ENCODE results near the gene RNF114.
"Not testable (repeated sequence)": the region's sequence is repeated elsewhere in the genome, so short reads cannot be mapped to it uniquely, and the experiment has no call there.

Gene RNF114

GRCh38 chr20:49961413-49961812, 25.2 kb downstream of the RNF114 start:
- no peak overlapping the region for H3K4me3 ChIP-seq (ENCODE audit: low read depth, low read length)

- H3K4me3 ChIP-seq (ENCODE audit: low read depth, low read length), result no peak overlapping the region
Observed at GRCh38 chr20:49964964-49965780, 29.0 kb downstream of the RNF114 start.

- no peak overlapping the region for H3K4me3 ChIP-seq (ENCODE audit: low read depth, low read length)
Observed at GRCh38 chr20:49965781-49966305, 29.6 kb downstream of the RNF114 start.

- no peak overlapping the region for H3K4me3 ChIP-seq (ENCODE audit: low read depth, low read length)
Observed at GRCh38 chr20:49966861-49967260, 30.7 kb downstream of the RNF114 start.

- H3K4me3 ChIP-seq (ENCODE audit: low read depth, low read length), result no peak overlapping the region
Observed at GRCh38 chr20:49969234-49969633, 33.0 kb downstream of the RNF114 start.

GRCh38 chr20:49969946-49970345, 33.7 kb downstream of the RNF114 start:
- H3K4me3 ChIP-seq (ENCODE audit: low read depth, low read length), result no peak overlapping the region

- no peak overlapping the region for H3K4me3 ChIP-seq (ENCODE audit: low read depth, low read length)
Observed at GRCh38 chr20:49970498-49970897, 34.3 kb downstream of the RNF114 start.

GRCh38 chr20:49973981-49974380, 37.8 kb downstream of the RNF114 start:
- H3K4me3 ChIP-seq (ENCODE audit: low read depth, low read length), result no peak overlapping the region

GRCh38 chr20:49976542-49976941, 40.3 kb downstream of the RNF114 start:
- H3K4me3 ChIP-seq (ENCODE audit: low read depth, low read length), result no peak overlapping the region

- H3K4me3 ChIP-seq (ENCODE audit: low read depth, low read length), result not testable (repeated sequence)
Observed at GRCh38 chr20:49977740-49978139, 41.5 kb downstream of the RNF114 start.

- H3K4me3 ChIP-seq (ENCODE audit: low read depth, low read length), result no peak overlapping the region
Observed at GRCh38 chr20:49978685-49979029, 42.5 kb downstream of the RNF114 start.

GRCh38 chr20:49979030-49979832, 43.0 kb downstream of the RNF114 start:
- H3K4me3 ChIP-seq (ENCODE audit: low read depth, low read length), result peak overlapping the region; percentile 41

GRCh38 chr20:49980140-49981008, 44.2 kb downstream of the RNF114 start:
- no peak overlapping the region for H3K4me3 ChIP-seq (ENCODE audit: low read depth, low read length)

GRCh38 chr20:49981218-49982071, 45.2 kb downstream of the RNF114 start:
- H3K4me3 ChIP-seq (ENCODE audit: low read depth, low read length), result no peak overlapping the region

GRCh38 chr20:49982072-49982345, 45.8 kb downstream of the RNF114 start:
- peak overlapping the region; percentile 25 for H3K4me3 ChIP-seq (ENCODE audit: low read depth, low read length)

- peak within 1 kb of the TSS; percentile 53 for H3K4me3 ChIP-seq (ENCODE audit: low read depth, low read length)
Observed at GRCh38 chr20:49982346-49983122, 46.3 kb downstream of the RNF114 start, which contains the start of gene SNAI1. Gene SNAI1, plus strand, starts transcription at chr20:49982980. Its CDS starts 80 bp downstream, at chr20:49983060.

GRCh38 chr20:49983123-49983847, 47.1 kb downstream of the RNF114 start:
- peak overlapping the region; percentile 53 for H3K4me3 ChIP-seq (ENCODE audit: low read depth, low read length)

- H3K4me3 ChIP-seq (ENCODE audit: low read depth, low read length), result peak overlapping the region; percentile 53
Observed at GRCh38 chr20:49983848-49984408, 47.7 kb downstream of the RNF114 start.

All from iPS-11a (cell line).